DOHH2 (cell line): ENCODE measurements around the gene ADM5.

Experiments
- CTCF ChIP-seq: fragments of 200-600 bp; sonication (generic); IDR thresholded peaks from one replicate; pipeline ENCODE4 v1.5.1; 2014; ENCODE audit warnings: antibody characterized with exemption, mild to moderate bottlenecking, low read depth, low read length; ENCODE audit not compliant: poor library complexity, severe bottlenecking
- EZH2phosphoT487 ChIP-seq: fragments of 200-600 bp; sonication (generic); IDR thresholded peaks from 2 replicates; pipeline ENCODE4 v1.6.1; 2017; ENCODE audit warnings: borderline replicate concordance, mild to moderate bottlenecking, antibody characterized with exemption, low read length, moderate library complexity, mixed read lengths

DNA sequence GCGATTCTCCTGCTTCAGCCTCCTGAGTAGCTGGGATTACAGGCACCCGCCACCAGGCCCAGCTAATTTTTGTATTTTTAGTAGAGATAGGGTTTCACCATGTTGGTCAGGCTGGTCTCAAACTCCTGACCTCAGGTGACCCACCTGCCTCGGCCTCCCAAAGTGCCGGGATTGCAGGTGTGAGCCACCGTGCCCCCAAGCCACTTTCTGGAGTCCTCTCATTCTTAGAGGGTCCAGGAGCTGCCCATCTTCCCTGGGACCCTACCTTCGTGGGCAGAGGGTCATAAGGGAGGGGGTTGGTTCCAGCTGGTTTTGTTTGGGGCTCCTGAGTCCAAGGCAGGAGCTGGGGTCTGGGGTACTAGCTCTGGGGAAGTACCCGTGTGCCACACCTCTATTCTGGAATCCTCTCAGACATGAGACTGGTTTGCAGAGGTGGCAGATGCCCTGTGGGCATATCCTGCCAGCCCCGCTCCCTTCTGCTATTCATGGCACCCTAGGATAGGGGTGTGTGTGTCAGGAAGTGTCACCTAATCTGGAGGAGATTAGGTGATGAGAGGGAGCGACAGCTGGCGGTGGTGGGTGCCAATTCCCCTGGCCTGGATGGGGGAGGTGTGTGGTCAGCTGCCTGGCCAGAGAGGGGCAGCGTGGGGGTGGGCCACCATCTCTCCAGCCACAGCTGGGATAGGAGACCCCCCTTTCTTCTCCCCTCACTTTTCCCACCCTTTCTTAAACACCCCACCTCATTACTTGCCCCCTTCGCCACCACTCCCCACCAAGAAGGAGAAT is 10.2 kb upstream of the ADM5 start:
- no peak for TF ChIP-seq CTCF
- TF ChIP-seq EZH2phosphoT487 = no peak
